K562 (cell line): ENCODE data around the gene EYA2.

Source experiments
- AFF1 ChIP-seq, 2 experiments: fragments of 450-650 bp; IDR thresholded peaks; 2 replicates each; pipeline ENCODE4 v1.6.1; 2018; ENCODE audit warnings: mild to moderate bottlenecking in 2 of 2, low read depth in 1 of 2; ENCODE audit not compliant: partially characterized antibody in 2 of 2
- ARID4B ChIP-seq: sonication (generic); formaldehyde crosslinking; IDR thresholded peaks from 2 replicates; pipeline ENCODE4 v1.8.0; 2022; ENCODE audit warnings: mild to moderate bottlenecking, missing genetic modification reagents
- C11orf30 ChIP-seq: fragments of 450-650 bp; IDR thresholded peaks from 2 replicates; pipeline ENCODE4 v1.6.1; 2016; ENCODE audit warnings: low read depth, mild to moderate bottlenecking
- CCAR2 ChIP-seq: fragments of 200-400 bp; formaldehyde crosslinking; IDR thresholded peaks from 2 replicates; pipeline ENCODE4 v1.6.1; 2017; ENCODE audit warnings: mild to moderate bottlenecking, low read depth, low read length
- CREB1 ChIP-seq, 2 experiments: sonication (generic) in 1 of 2; formaldehyde crosslinking in 1 of 2; IDR thresholded peaks; 2 replicates each; pipeline versions ENCODE4 v1.6.1 to v1.8.0; 2012 to 2022; ENCODE audit warnings: inconsistent platforms in 1 of 2, mild to moderate bottlenecking in 1 of 2, missing genetic modification reagents in 1 of 2, moderate library complexity in 1 of 2
- CTCF ChIP-seq, 3 experiments: IDR thresholded peaks in 2 of 3; conservative IDR thresholded peaks in 1 of 3; 2 replicates each; pipeline ENCODE4 v1.5.1; 2011 to 2012; ENCODE audit warnings: low read length in 3 of 3, mild to moderate bottlenecking in 3 of 3, control low read depth in 2 of 3, improper control_type of control experiment in 1 of 3, inconsistent platforms in 1 of 3, low read depth in 1 of 3, mixed read lengths in 1 of 3, moderate library complexity in 1 of 3; ENCODE audit not compliant: insufficient read depth in 2 of 3
- ELF1 ChIP-seq: fragments of 200-800 bp; sonication (Bioruptor generic); IDR thresholded peaks from 2 replicates; pipeline ENCODE4 v1.6.1; 2016; ENCODE audit warnings: missing genetic modification characterization, missing compliant biosample characterization
- EP300 ChIP-seq: IDR thresholded peaks from 2 replicates; pipeline ENCODE4 v1.6.1; 2012; ENCODE audit warnings: low read length, improper control_type of control experiment
- LEF1 ChIP-seq: fragments of 450-650 bp; IDR thresholded peaks from 2 replicates; pipeline ENCODE4 v1.6.1; 2016; ENCODE audit warnings: mild to moderate bottlenecking
- PATZ1 ChIP-seq: fragments of 250-450 bp; sonication (Bioruptor Pico); IDR thresholded peaks from 2 replicates; pipeline ENCODE4 v1.5.0; 2020; ENCODE audit warnings: mild to moderate bottlenecking, borderline replicate concordance
- PBX2 ChIP-seq, 2 experiments: IDR thresholded peaks in 1 of 2; conservative IDR thresholded peaks in 1 of 2; 2 replicates each; pipeline ENCODE4 v1.6.1; 2016; ENCODE audit warnings: low read depth in 2 of 2, mild to moderate bottlenecking in 1 of 2, missing compliant biosample characterization in 1 of 2, missing genetic modification characterization in 1 of 2, moderate library complexity in 1 of 2
- ZBTB49 ChIP-seq: sonication (generic); formaldehyde crosslinking; IDR thresholded peaks from 2 replicates; pipeline ENCODE4 v1.8.0; 2022; ENCODE audit warnings: missing genetic modification reagents, mild to moderate bottlenecking, borderline replicate concordance

- TF ChIP-seq PBX2 (CRISPR knock-in tag; IDR thresholded peaks at IDR 0.05; ENCODE audit: low read depth) (no peak), PBX2 (tag; conservative IDR thresholded peaks at IDR 0.05; ENCODE audit: low read depth) (no peak), PATZ1 (CRISPR knock-in tag) (no peak), LEF1 (no peak), CTCF (IDR thresholded peaks at IDR 0.05 in 2 of 3, conservative IDR thresholded peaks at IDR 0.05 in 1 of 3; ENCODE audit: insufficient read depth in 2 of 3, low read depth in 1 of 3, low read length in 3 of 3) (no peak), C11orf30 (no peak), CREB1 (IDR thresholded peaks at IDR 0.05) (no peak), CREB1 (CRISPR knock-in tag; IDR thresholded peaks at IDR 0.05) (no peak), ELF1 (no peak), CCAR2 (no peak), EP300 (no peak), AFF1 (IDR thresholded peaks at IDR 0.05; ENCODE audit: low read depth in 1 of 2, partially characterized antibody in 2 of 2) (no peak), ARID4B (no peak), ZBTB49 (no peak)
Measured at GRCh38 chr20:46905364-46906125, 10.9 kb downstream of the EYA2 start.
